Measurements from ENCODE around the gene AUTS2. TPM values are rescaled to one million over a fixed set of nuclear protein-coding genes. Genes with fewer than 3 reads are reported as not detected.

The AUTS2 gene
- total RNA-seq, 1 experiment from 2014 or later = 30.1 TPM

DNA sequence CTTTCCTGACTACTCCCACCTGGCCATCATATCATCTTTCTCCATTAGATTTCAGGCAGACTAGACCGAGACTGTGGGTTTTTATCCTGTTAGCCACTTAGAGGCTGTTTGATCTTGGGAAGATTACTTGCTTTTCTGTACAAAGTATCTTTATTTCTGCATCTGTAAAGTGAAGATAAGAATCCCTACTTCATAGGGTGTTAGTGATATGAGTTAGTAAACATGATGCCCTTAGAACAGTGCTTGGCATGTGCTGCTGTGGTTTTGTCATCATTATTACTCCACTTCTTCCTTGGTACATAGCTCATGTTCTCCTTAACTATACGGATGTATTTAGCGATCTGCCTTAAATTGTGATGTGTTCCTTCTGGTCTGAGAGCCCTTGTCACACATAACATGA is 165.2 kb downstream of the AUTS2 start:
- Histone ChIP-seq H3K27me3 (no peaks in the 10 kb centered on the region), H3K9me3 (replicated peaks) (no peaks in the 10 kb centered on the region), H3K36me3 (no peaks in the 10 kb centered on the region), H3K27ac (no peak overlapping the region), H3K4me1 (peaks cover 22% of the 10 kb centered on the region), H3K4me3 (no peak overlapping the region)
- DNase-seq = no peak

DNA sequence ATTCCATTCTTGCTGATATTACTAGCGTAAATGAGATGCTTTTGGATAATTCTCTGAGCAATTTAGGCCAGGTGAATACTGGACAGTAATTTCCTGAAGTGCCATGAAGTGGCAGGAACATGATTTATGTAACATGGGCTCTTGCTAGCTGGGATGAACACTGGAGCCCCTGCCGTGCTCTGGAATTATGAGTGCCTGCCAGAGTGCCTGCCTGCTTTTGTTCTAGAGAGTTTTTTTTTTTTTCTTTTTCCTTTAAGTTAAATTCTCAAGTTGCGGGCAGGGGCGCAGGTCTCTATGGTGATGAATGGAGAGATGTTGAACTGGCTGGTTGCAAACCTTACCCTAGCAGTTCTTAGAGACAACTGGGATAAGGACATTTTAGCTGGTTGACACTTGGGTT is 165.9 kb downstream of the AUTS2 start:
- H3K9me3 ChIP-seq (replicated peaks) = no peaks in the 10 kb centered on the region
- H3K27me3 ChIP-seq = no peaks in the 10 kb centered on the region
- H3K4me1 ChIP-seq = peaks cover 19% of the 10 kb centered on the region
- H3K4me3 ChIP-seq = no peak overlapping the region
- DNase-seq = no peak
- no peak overlapping the region for H3K27ac ChIP-seq
- no peaks in the 10 kb centered on the region for H3K36me3 ChIP-seq

DNA sequence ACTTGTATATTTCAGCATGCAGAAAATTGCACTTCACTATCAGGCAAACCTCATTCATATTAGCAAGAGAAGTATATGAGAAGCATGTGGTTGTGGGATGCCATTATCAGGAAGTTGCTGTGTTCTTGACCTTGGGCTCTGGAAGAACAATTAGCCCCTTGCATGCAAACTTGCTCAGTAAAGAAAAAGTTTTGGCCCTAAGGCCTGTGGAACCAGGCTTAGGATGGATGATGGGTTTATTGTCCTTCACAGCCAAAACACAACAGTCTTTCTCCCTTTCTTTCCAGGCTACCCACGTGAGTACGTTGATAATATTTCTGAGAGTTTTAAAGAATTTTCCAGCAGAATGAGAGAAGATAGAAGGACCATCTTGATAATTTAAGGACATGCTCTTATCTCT is 166.4 kb downstream of the AUTS2 start:
- no peaks in the 10 kb centered on the region for H3K9me3 ChIP-seq (replicated peaks)
- no peak for DNase-seq
- H3K27ac ChIP-seq = no peak overlapping the region
- H3K36me3 ChIP-seq = no peaks in the 10 kb centered on the region
- H3K4me1 ChIP-seq = peaks cover 20% of the 10 kb centered on the region
- no peak overlapping the region for H3K4me3 ChIP-seq
- H3K27me3 ChIP-seq = no peaks in the 10 kb centered on the region

DNA sequence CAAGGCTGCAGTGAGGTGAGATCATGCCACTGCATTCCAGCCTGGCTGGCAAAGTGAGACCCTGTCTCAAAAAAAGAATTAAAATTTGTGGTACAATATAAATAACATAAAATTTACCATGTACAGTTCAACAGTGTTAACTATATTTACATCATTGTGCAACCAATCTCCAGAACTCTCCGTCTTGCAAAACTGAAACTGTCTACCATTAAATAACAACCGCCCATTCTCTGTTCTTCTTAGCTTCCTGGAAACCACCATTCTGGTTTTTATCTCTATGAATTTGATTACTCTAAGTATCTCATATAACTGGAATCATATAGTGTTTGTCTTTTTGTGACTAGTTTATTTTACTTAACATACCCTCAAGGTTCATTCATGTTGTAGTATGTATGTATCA is 167.6 kb downstream of the AUTS2 start:
- H3K27me3 ChIP-seq = no peaks in the 10 kb centered on the region
- no peaks in the 10 kb centered on the region for H3K36me3 ChIP-seq
- no peak overlapping the region for H3K4me3 ChIP-seq
- DNase-seq = no peak
- no peaks in the 10 kb centered on the region for H3K9me3 ChIP-seq (replicated peaks)
- no peak overlapping the region for H3K27ac ChIP-seq
- peaks cover 18% of the 10 kb centered on the region for H3K4me1 ChIP-seq

DNA sequence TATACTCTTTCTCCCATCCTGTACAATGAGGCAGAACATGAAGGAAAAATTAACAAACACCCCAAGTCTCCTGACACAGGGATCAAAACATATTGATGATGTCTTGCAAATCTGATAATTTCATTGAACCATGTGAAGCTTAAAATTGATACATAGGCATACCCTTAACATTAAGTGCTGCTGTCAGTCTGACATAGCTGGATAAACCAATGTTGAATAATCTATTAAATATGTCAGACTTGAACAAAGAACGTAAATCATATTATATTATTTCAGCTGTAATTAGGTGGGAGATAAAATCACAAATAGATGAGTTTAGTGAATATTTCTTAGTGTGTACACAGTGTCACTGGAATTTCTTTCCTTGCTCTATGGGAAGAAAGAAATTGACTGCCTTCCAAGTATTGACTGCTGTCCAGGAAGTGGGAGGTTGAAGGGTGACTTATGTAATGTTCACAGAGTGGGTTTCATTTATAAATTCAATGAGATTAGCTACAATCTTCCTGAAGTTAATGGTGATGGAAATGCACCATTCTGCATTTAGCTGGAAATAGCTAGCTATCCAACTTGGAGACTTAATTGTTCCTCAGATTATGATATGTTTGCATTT is 170.8 kb downstream of the AUTS2 start:
- Histone ChIP-seq H3K27ac (no peak overlapping the region), H3K4me1 (peaks cover 24% of the 10 kb centered on the region)
- no peak for DNase-seq

DNA sequence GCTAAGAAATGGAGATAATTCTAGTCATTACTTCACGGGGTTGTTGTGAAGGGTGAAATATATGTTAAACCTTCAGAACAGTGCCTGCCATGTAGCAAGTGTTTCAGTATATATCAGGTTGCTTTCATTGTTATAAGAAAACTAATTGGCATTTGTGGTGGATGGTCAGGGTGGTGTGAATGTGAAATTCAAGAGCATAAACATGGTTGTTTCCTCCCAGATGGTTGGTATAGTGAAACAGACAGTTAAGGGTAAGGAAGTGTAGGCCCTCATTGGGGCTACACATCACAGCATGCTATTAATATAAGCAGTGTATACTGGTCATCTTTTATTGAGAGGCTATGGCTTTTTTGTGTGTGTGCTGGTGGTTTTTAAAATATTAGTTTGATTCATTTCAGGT is 171.6 kb downstream of the AUTS2 start:
- H3K4me3 ChIP-seq = no peak overlapping the region

More for the DNA sequence above, 170.8 kb downstream of the AUTS2 start:
- H3K27me3 ChIP-seq = no peaks in the 10 kb centered on the region
- H3K9me3 ChIP-seq (replicated peaks) = no peaks in the 10 kb centered on the region
- H3K36me3 ChIP-seq = no peaks in the 10 kb centered on the region
- no peak overlapping the region for H3K4me3 ChIP-seq

DNA sequence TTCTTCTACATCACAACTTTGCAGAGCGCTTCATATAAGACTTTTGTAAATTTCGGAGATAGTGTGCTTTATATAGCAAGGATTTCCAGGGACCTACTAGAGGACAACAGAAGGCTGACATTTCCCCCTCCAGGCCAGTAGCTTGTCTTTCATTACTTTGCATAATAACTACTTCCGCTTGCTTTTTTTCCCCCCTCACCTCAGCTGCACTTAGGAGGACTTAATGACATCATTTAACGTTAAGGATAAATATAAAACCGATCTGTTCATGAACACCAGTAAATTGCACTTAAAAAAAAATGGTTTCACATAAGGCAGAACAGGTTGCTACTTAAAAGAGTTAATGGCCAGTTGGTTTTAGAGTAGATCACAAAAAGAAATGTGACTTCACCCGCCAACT is 172.3 kb downstream of the AUTS2 start:
- Histone ChIP-seq H3K4me3 (no peak overlapping the region), H3K36me3 (no peaks in the 10 kb centered on the region), H3K27ac (no peak overlapping the region), H3K4me1 (peaks cover 39% of the 10 kb centered on the region), H3K9me3 (replicated peaks) (no peaks in the 10 kb centered on the region), H3K27me3 (no peaks in the 10 kb centered on the region)
- DNase-seq = no peak

More for the DNA sequence above, 171.6 kb downstream of the AUTS2 start:
- Histone ChIP-seq H3K4me1 (peaks cover 32% of the 10 kb centered on the region), H3K27me3 (no peaks in the 10 kb centered on the region), H3K27ac (no peak overlapping the region), H3K9me3 (replicated peaks) (no peaks in the 10 kb centered on the region), H3K36me3 (no peaks in the 10 kb centered on the region)
- no peak for DNase-seq

DNA sequence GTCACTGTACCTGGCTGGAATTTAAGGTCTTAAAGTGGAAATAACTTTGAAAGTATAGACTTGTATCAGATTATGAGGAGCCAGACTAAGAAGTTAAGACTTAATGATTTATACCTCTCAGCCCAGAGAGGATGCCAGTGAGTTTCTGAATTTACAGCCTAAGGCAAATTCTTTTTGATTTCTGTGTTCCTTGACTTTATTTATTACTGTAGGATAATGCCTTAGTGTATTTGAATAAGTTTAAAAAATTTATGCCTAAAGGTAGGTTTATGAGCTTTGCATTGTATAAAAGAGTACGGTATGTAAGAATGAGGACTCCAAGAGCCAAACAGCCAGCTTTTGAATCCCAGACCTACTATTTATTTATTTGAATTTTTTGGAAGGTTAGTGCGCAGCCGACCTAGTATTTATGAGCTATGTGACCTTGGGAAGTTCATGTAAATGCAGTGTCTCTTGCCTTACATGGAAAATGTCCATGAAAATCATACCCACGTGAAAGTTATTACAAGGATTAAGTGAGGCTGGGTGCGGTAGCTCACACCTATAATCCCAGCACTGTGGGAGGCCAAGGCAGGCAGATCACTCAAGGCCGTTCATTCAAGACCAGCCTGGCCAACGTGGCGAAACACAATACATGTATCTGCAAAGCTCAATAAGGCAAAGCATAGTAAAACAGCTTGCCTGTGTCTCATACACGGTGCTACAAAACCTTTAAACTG is 174.6 kb downstream of the AUTS2 start:
- Histone ChIP-seq H3K4me1 (peaks cover 57% of the 10 kb centered on the region), H3K9me3 (replicated peaks) (no peaks in the 10 kb centered on the region), H3K36me3 (no peaks in the 10 kb centered on the region), H3K4me3 (peak overlapping the region; percentile 2; the same call in 1 of the 2 replicates), H3K27ac (peak overlapping the region; percentile 2; the same call in 1 of the 2 replicates), H3K27me3 (no peaks in the 10 kb centered on the region)
- DNase-seq = peak; percentile 81 to 89

DNA sequence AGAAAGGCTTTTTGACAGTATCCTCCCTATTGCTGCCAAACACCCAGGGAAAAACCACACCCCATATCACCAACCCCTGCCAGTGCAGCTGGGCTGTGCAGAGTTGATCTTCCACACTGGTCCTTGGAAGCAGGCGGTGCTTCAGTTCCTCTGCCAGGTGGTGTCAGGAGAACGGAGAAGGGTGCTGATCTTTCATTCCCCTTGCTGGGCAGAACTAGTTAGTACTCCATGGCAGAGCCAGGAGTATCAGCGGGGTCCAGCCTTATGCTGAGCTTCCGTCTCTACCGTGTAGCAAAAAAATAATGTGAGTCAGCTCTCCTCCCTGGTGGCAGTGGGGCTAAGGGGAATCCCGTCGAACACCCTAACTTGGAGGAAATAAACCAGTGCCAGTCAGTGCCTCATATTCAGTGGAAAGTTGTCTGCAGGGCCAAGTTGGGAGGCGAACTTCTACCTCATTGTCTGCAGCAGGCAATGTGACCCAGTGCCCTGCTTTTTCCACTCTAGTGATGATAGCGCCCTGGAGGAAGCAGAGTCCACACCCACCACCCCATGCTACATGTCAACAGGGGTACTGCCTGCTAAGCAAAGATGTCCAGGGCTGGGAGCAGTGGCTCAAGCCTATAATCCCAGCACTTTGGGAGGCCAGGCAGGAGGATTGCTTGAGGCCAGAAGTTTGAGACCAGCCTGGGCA is 175.4 kb downstream of the AUTS2 start:
- peak overlapping the region; percentile 2; the same call in 1 of the 2 replicates for H3K27ac ChIP-seq
- no peaks in the 10 kb centered on the region for H3K9me3 ChIP-seq (replicated peaks)
- H3K4me3 ChIP-seq = peak overlapping the region; percentile 2; the same call in 1 of the 2 replicates
- H3K4me1 ChIP-seq = peaks cover 62% of the 10 kb centered on the region
- no peaks in the 10 kb centered on the region for H3K27me3 ChIP-seq
- H3K36me3 ChIP-seq = no peaks in the 10 kb centered on the region
- DNase-seq = peak; percentile 60 to 74

DNA sequence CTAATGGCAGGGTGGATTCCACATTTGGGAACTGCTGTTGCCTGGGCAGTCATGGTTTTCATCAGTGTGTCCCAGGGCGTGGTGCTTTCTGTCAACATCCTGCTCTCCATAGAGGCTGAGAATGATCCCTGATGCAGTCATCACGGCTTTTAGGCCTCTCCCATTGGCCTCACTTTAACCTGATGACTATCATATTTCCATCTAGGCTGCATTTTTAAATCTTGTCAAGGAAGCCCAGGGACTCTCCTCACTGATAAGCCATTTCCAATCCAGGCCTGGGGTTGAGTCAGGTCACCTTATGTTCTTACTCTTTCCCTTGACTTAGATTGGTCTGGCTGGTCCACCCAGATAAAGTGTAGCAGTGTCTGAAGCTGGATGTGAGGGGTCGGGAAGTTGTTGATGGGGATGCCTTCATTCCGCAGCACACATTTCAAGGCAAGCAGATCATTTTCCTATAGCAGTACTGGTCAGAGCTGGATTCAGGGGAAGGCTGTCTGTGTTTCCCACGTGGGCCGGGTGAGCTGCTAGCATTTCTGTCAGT is 177.0 kb downstream of the AUTS2 start:
- Histone ChIP-seq H3K27me3 (no peaks in the 10 kb centered on the region), H3K36me3 (no peaks in the 10 kb centered on the region), H3K9me3 (replicated peaks) (no peaks in the 10 kb centered on the region), H3K27ac (peak overlapping the region; percentile 8; the same call in 1 of the 2 replicates), H3K4me3 (no peak overlapping the region), H3K4me1 (peaks cover 61% of the 10 kb centered on the region)
- peak; percentile 51 to 64 for DNase-seq

DNA sequence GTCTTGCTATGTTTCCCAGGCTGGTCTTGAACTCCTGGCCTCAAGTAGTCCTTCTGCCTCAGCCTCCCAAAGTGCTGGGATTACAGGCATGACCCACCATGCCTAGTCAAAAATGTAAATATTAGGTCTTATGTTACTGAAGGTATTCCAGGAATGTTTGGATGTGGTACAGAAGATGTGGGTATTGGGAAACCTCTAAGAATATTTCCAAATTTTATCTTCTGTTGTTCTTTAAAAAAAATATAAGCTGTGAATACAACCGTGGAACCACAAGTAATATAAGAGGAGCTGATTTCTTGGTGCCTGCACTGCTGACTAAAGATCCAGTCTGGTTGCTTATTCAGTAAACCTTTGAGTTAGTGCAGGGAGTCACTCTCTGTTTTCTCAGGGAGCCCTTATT is 178.3 kb downstream of the AUTS2 start:
- Histone ChIP-seq H3K27ac (no peak overlapping the region), H3K9me3 (replicated peaks) (no peaks in the 10 kb centered on the region), H3K36me3 (no peaks in the 10 kb centered on the region), H3K4me3 (no peak overlapping the region), H3K27me3 (no peaks in the 10 kb centered on the region), H3K4me1 (peaks cover 74% of the 10 kb centered on the region)
- peak in 1 of 2 experiments; percentile 42 for DNase-seq

DNA sequence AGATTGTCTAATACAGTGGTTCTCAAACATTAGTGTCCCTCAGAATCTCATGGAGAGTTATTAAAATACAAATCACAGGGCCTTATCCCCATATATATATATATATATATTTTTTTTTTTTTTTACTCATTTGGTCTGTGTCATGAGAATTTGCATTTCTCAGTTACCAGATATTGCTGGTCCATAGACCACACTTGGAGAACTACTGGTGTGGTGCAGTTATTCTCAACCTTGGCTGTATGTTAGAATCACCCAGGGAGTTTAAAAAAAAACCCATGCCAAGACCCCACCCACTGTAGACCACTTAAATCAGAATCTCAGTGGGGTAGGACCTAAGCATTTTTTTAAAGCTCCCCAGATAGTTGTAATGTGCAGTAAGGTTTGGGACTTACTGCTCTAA is 179.9 kb downstream of the AUTS2 start:
- no peak overlapping the region for H3K27ac ChIP-seq
- H3K4me1 ChIP-seq = peaks cover 82% of the 10 kb centered on the region
- H3K36me3 ChIP-seq = no peaks in the 10 kb centered on the region
- no peaks in the 10 kb centered on the region for H3K9me3 ChIP-seq (replicated peaks)
- no peak overlapping the region for H3K4me3 ChIP-seq
- no peak for DNase-seq
- H3K27me3 ChIP-seq = no peaks in the 10 kb centered on the region

DNA sequence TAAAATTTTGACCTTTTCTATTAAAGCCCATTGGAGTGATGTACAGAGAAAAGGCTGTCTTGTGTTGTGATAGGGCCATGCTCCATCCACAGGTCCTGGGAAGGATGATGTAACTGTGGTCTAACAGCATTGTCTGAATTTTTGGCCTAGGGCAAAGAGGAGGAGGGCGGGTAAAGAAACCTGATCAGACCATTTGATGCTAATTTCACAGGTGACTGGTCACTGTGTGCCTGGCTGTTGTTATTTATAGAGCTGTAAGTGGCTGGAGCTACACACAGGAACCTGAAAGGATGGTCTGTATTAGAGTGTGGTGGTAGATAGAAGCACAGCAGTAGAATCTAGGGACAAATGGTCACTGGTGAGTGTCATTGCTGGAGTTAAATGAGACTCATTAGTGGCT is 182.1 kb downstream of the AUTS2 start:
- Histone ChIP-seq H3K36me3 (no peaks in the 10 kb centered on the region), H3K27ac (peak overlapping the region; percentile 32), H3K27me3 (no peaks in the 10 kb centered on the region), H3K9me3 (replicated peaks) (no peaks in the 10 kb centered on the region), H3K4me1 (peaks cover 71% of the 10 kb centered on the region), H3K4me3 (no peak overlapping the region)
- DNase-seq = peak; percentile 85 to 93

DNA sequence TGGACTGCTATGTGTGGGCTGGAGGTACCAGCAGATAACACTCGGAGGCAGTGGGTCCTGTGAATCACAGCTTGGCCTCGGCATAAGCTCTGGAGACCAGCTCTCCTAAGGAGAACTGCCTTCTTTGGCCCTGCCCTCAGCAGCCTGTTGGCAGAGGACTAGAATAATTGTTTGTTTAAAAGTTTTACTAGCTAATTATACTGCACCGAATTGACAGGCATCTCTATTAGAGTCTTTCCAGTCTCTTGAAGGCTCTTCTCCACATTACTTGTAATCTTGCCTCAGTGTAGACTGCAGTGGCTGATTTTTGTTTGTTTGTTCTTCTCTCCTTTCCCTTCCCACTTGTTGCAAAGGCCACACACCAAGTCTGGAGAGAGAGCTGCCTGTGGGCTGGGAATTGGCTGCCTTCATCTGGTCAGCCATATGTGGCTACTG is 183.2 kb downstream of the AUTS2 start:
- no peak overlapping the region for H3K4me3 ChIP-seq
- peak overlapping the region; percentile 32 for H3K27ac ChIP-seq
- peak; percentile 60 to 71 for DNase-seq
- H3K27me3 ChIP-seq = no peaks in the 10 kb centered on the region
- no peaks in the 10 kb centered on the region for H3K9me3 ChIP-seq (replicated peaks)
- H3K4me1 ChIP-seq = peaks cover 62% of the 10 kb centered on the region
- H3K36me3 ChIP-seq = no peaks in the 10 kb centered on the region

Data from SJCRH30 (cell line).